Measurements from ENCODE around the gene PTPRD.

GRCh38 chr9:8637626-8638025 lies 1975.2 kb downstream of the PTPRD start:
- TF ChIP-seq JUNB (IDR thresholded peaks at IDR 0.05; ENCODE audit: unreplicated experiment): no peak
- no peak for TF ChIP-seq POLR2AphosphoS5 (IDR thresholded peaks at IDR 0.05; ENCODE audit: low read depth)
- no peak for TF ChIP-seq CTCF (conservative IDR thresholded peaks at IDR 0.05; ENCODE audit: low read depth in 2 of 2)
- TF ChIP-seq REST (IDR thresholded peaks at IDR 0.05; ENCODE audit: unreplicated experiment): no peak
- TF ChIP-seq CREB1 (CRISPR knock-in tag; IDR thresholded peaks at IDR 0.05; ENCODE audit: low read depth): no peak
- TF ChIP-seq EZH2phosphoT487 (IDR thresholded peaks at IDR 0.05; ENCODE audit: unreplicated experiment): no peak
- no peak for TF ChIP-seq EZH2 (IDR thresholded peaks at IDR 0.05; ENCODE audit: low read depth, unreplicated experiment)
- TF ChIP-seq STAT1 (IDR thresholded peaks at IDR 0.05; ENCODE audit: unreplicated experiment): no peak
- no peak for TF ChIP-seq NANOG (IDR thresholded peaks at IDR 0.05; ENCODE audit: borderline replicate concordance)
- no peak for TF ChIP-seq ETS1 (IDR thresholded peaks at IDR 0.05)
- TF ChIP-seq ZNF114 (CRISPR knock-in tag; IDR thresholded peaks at IDR 0.05): no peak
- TF ChIP-seq ZNF331 (CRISPR knock-in tag; IDR thresholded peaks at IDR 0.05; ENCODE audit: low read depth): no peak
